WI38 (cell line): ENCODE measurements around the gene CITED4.

Source experiments
- H3K4me3 ChIP-seq: 2 replicates; pipeline ENCODE4 v1.5.1; 2011; ENCODE audit warnings: low read depth, mild to moderate bottlenecking, control low read depth, low read length
- CTCF ChIP-seq: IDR thresholded peaks from 2 replicates; pipeline ENCODE4 v1.5.1; 2012; ENCODE audit warnings: low read depth, mild to moderate bottlenecking, control low read depth, low read length

Gene CITED4

GRCh38 chr1:40862008-40862863, at the start of gene CITED4:
TSS of gene CITED4 (minus strand) at chr1:40862363. CDS start at chr1:40862127, 236 bp downstream.
- H3K4me3 ChIP-seq = peak within 1 kb of the TSS; percentile 56
- TF ChIP-seq CTCF = no peak

DNA sequence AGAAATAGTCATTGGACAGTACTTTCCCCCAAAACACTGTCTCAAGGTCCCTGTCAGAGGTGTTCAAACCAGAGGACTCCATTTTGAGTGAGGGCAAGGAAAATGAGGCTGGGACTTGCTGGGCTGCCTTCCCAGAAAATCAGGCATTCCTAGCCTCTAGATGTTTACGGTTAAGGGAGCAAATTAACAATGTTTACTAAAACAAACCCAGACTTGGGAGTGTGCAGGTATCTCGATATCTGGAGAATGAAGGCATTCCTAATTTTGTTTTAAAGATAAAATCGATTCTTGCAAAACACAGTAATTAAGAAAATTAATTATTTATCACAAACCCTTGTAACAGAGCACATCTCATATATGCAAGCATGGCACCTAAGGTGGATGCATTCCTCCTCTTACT, 48.9 kb upstream of the CITED4 start:
- no peak overlapping the region for H3K4me3 ChIP-seq
- no peak for TF ChIP-seq CTCF

DNA sequence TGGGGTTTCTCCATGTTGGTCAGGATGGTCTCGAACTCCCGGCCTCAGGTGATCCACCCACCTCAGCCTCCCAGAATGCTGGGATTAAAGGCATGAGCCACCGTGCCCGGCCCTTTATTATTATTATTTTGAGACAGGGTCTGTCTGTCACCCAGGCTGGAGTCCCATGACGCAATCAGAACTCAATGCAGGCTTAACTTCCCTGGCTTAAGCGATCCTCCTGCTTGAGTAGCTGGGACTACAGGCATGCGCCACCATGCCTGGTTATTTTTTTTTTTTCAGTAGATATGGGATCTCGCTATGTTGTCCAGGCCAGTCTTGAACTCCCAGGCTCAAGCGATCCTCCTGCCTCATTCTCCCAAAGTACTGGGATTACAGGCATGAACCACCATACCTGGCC, 47.1 kb upstream of the CITED4 start:
- H3K4me3 ChIP-seq = no peak overlapping the region
- TF ChIP-seq CTCF = no peak

- no peak overlapping the region for H3K4me3 ChIP-seq
- TF ChIP-seq CTCF = no peak
Observed at GRCh38 chr1:40908350-40908749, 46.2 kb upstream of the CITED4 start.

GRCh38 chr1:40907899-40908298, 45.7 kb upstream of the CITED4 start:
- TF ChIP-seq CTCF = no peak
- H3K4me3 ChIP-seq = no peak overlapping the region

DNA sequence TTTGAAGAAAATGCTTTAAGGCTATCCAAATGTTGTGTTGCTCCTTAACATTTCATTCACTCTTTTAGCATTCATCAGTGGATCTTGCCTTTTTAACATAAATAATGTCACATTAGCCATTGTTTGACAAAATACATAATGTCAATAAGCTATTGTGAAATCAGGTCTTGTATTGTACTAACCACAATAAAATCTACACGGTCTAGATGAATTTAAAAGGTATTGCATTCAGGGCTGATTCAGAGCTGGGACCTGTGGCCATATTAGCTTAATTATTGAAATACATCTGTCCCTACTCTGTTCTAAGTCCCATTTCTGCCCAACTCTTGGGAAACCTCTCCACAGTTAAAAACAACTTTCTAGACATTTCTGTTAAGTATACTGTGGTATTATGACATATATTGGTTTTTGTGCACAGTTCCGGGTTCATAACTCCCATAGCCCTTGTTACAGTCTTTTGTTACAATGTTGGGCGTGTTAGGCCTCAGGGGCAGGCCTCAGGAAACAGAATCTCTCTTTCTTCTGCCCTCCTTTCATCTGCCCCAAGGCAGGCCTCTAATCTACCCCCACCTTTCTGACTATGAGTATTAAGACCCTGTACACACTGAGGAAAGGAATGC, 44.7 kb upstream of the CITED4 start:
- TF ChIP-seq CTCF = no peak
- no peak overlapping the region for H3K4me3 ChIP-seq

DNA sequence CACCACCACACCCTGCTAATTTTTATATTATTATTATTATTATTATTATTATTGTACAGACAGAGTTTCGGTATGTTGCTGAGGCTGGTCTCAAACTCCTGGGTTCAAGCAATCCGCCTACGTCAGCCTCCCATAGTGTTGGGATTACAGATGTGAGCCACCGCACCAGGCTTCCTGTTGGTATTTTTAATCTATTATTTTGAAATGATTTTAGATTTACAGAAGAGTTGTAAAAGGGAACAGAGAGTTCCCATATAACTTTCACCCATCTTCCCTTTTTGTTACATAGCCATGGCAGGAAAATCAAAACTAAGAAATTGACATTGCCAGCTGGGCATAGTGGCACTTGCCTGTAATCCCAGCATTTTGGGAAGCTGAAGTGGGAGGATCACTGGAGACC, 42.9 kb upstream of the CITED4 start:
- TF ChIP-seq CTCF = no peak

More for the DNA sequence above, 42.9 kb upstream of the CITED4 start:
- no peak overlapping the region for H3K4me3 ChIP-seq
